B cell (primary cell): Measurements from ENCODE around the gene PTPN23. TPM values are rescaled to one million over a fixed set of nuclear protein-coding genes. Genes with fewer than 3 reads are reported as not detected.

Experiments
- ATAC-seq: fragments of 200-7000 bp; cut with Tn5 transposase; one replicate; pipeline ENCODE4 v1.10.0; 2021; ENCODE audit warnings: low read depth, mild to moderate bottlenecking, moderate number of reproducible peaks, moderate library complexity
- CTCF ChIA-PET: fragments of 350-600 bp; sonication (Branson Sonifier 250); formaldehyde crosslinking; loops from one replicate; lab custom pipeline; 2021; ENCODE audit warnings: antibody characterized with exemption, inconsistent platforms; lab: Charles Lee
- POLR2A ChIA-PET: fragments of 350-600 bp; sonication (Branson Sonifier 250); formaldehyde crosslinking; loops from one replicate; lab custom pipeline; 2021; ENCODE audit warnings: antibody characterized with exemption; lab: Charles Lee
- DNase-seq: peaks from one replicate; pipeline ENCODE4 v3.0.0; 2013
- H2AFZ ChIP-seq: 2 replicates; pipeline ENCODE4 v1.6.1; 2012; ENCODE audit warnings: mild to moderate bottlenecking, low read depth, low read length; ENCODE audit not compliant: insufficient read depth, poor library complexity, severe bottlenecking
- H3K27ac ChIP-seq, 2 donors: 1 replicate in 1 of 2; 2 replicates in 1 of 2; pipeline ENCODE4 v1.5.1; 2012 to 2013; ENCODE audit warnings: low read length in 2 of 2, mild to moderate bottlenecking in 2 of 2, moderate library complexity in 1 of 2
- H3K27me3 ChIP-seq, 4 experiments: fragments of 200-600 bp in 1 of 4; sonication (generic) in 1 of 4; replicated peaks in 1 of 4; 1 replicate in 2 of 4; 2 replicates in 2 of 4; pipeline versions ENCODE4 v1.6.1 to v1.7.0; 2013 to 2016; ENCODE audit warnings: low read length in 3 of 4, mild to moderate bottlenecking in 2 of 4, mixed read lengths in 1 of 4, moderate library complexity in 1 of 4; ENCODE audit not compliant: insufficient read depth in 4 of 4, control insufficient read depth in 3 of 4; ENCODE audit errors: control extremely low read depth in 1 of 4
- H3K36me3 ChIP-seq, 2 experiments: replicated peaks in 1 of 2; 1 replicate in 1 of 2; 2 replicates in 1 of 2; pipeline versions ENCODE4 v1.6.1 to v1.7.1; 2013; ENCODE audit warnings: low read length in 1 of 2; ENCODE audit not compliant: insufficient read depth in 2 of 2, control insufficient read depth in 1 of 2; ENCODE audit errors: control extremely low read depth in 1 of 2, extremely low read depth in 1 of 2
- H3K4me1 ChIP-seq, 2 donors: fragments of 200-600 bp in 1 of 2; sonication (generic) in 1 of 2; 1 replicate in 1 of 2; 2 replicates in 1 of 2; pipeline versions ENCODE4 v1.5.1 to v1.6.1; 2013 to 2017; ENCODE audit warnings: low read length in 2 of 2; ENCODE audit not compliant: control insufficient read depth in 2 of 2, insufficient read depth in 2 of 2
- H3K4me2 ChIP-seq: replicated peaks from 2 replicates; pipeline ENCODE3; 2012; ENCODE audit warnings: mild to moderate bottlenecking, low read depth, low read length; ENCODE audit not compliant: poor library complexity, severe bottlenecking
- H3K4me3 ChIP-seq, 5 experiments: fragments of 200-600 bp in 1 of 5; sonication (generic) in 1 of 5; 1 replicate in 3 of 5; 2 replicates in 2 of 5; pipeline versions ENCODE4 v1.5.1 to v1.7.0; 2011 to 2016; ENCODE audit warnings: low read length in 4 of 5, mild to moderate bottlenecking in 4 of 5, low read depth in 2 of 5, control low read depth in 1 of 5, moderate library complexity in 1 of 5; ENCODE audit not compliant: insufficient read depth in 1 of 5; ENCODE audit errors: control extremely low read depth in 1 of 5, extremely low read depth in 1 of 5
- H3K79me2 ChIP-seq: fragments of 200-600 bp; sonication (generic); one replicate; pipeline ENCODE4 v1.6.0; 2016; ENCODE audit warnings: low read length; ENCODE audit not compliant: control insufficient read depth, insufficient read depth
- H3K9ac ChIP-seq: fragments of 200-600 bp; sonication (generic); 2 replicates; pipeline ENCODE4 v1.6.1; 2017; ENCODE audit warnings: mild to moderate bottlenecking, low read length, moderate library complexity
- H3K9me3 ChIP-seq, 3 donors: one replicate each; pipeline versions ENCODE4 v1.6.1 to v1.7.1; 2013; ENCODE audit warnings: low read length in 2 of 3; ENCODE audit not compliant: control insufficient read depth in 2 of 3, insufficient read depth in 1 of 3; ENCODE audit errors: control extremely low read depth in 1 of 3
- H4K20me1 ChIP-seq: 2 replicates; pipeline ENCODE4 v1.6.0; 2012; ENCODE audit warnings: mild to moderate bottlenecking, low read length; ENCODE audit not compliant: insufficient read depth, control insufficient read depth, poor library complexity, severe bottlenecking
- H3K27ac Mint-ChIP-seq: one replicate; pipeline ENCODE4 v1.8.0; 2021; ENCODE audit warnings: mixed read lengths
- H3K27me3 Mint-ChIP-seq: one replicate; pipeline ENCODE4 v1.8.0; 2021; ENCODE audit warnings: mixed read lengths
- H3K4me1 Mint-ChIP-seq: one replicate; pipeline ENCODE4 v1.8.0; 2021; ENCODE audit warnings: mixed read lengths
- H3K4me3 Mint-ChIP-seq: one replicate; pipeline ENCODE4 v1.8.0; 2021; ENCODE audit warnings: mixed read lengths
- H3K9me3 Mint-ChIP-seq: one replicate; pipeline ENCODE4 v1.8.0; 2022; ENCODE audit warnings: mixed read lengths; ENCODE audit not compliant: insufficient read depth
- EZH2 ChIP-seq: IDR thresholded peaks from 2 replicates; pipeline ENCODE4 v1.6.1; 2012; ENCODE audit warnings: borderline replicate concordance, low read depth, mild to moderate bottlenecking, moderate library complexity, low read length; ENCODE audit not compliant: insufficient read depth, poor library complexity, severe bottlenecking
- WGBS: methylation state at CpG from one replicate; pipeline ENCODE4 v1.1.5; 2013; ENCODE audit warnings: missing lambda C conversion rate; ENCODE audit not compliant: insufficient coverage; 5-methylcytosine and 5-hydroxymethylcytosine counted together
- intact Hi-C: fragments of 100-400 bp; cut with micrococcal nuclease; formaldehyde crosslinking; loops from one replicate; pipeline ENCODE4 v1.10.0; 2022
- polyA plus RNA-seq: library from polyadenylated mRNA; depleted of rRNA; stranded (reverse); fragments of >200 nt; gene quantifications from 2 replicates; pipeline ENCODE4 v1.2.3, GENCODE V29; 2012
- total RNA-seq, 2 donors: library from RNA; stranded (reverse); fragments of 120-200 nt in 1 of 2; gene quantifications; 1 replicate in 1 of 2; 2 replicates in 1 of 2; pipeline versions ENCODE4 v1.2.3 to v1.2.4, GENCODE V29; 2013 to 2022
- TF ChIP-seq, protein P1 (sequence below): fragments of 200-600 bp; IDR thresholded peaks from one replicate; pipeline ENCODE4 v1.8.0; 2022; ENCODE audit warnings: antibody characterized with exemption, mild to moderate bottlenecking

The PTPN23 gene
- total and polyA plus RNA-seq, 2 donors (not counting 1 experiment from before 2014, with no cell fraction given) = 21.3 to 68.8 TPM

DNA sequence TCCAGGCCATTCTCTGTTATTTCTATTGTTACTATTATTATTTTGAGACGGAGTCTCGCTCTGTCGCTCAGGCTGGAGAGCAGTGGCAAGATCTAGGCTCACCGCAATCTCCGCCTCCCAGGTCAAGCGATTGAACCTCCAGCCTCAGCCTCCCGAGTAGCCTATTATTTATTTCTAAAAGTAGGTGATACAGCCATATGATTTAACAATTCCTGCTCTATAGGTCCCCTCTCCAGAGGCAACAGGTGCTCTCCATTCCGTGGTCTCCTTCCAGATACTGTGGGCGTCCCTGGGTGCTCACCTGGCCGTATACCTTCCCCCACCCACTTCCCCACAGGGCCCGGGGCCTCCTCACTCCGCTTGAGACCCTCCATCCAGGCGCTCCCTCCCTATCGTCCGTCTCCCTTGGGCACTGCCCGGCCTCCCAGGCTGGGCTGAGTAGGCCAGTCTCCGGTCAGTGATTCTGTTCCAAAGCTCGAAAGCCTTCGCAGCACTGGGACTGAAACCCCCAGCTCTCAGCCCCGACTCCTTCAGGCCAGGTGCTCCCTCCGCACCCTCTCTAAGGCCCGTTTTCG is 708 bp upstream of the PTPN23 start:
- DNase-seq = no peak
- intact Hi-C loops = loop anchor here (1.0 to 5.0 kb wide), 8 partner anchors 33 to 533 kb away; partner anchors contain the start of genes DHX30, KIF9, KLHL18 and NBEAL2
- no peak for TF ChIP-seq EZH2
- TF ChIP-seq, protein P1, sequence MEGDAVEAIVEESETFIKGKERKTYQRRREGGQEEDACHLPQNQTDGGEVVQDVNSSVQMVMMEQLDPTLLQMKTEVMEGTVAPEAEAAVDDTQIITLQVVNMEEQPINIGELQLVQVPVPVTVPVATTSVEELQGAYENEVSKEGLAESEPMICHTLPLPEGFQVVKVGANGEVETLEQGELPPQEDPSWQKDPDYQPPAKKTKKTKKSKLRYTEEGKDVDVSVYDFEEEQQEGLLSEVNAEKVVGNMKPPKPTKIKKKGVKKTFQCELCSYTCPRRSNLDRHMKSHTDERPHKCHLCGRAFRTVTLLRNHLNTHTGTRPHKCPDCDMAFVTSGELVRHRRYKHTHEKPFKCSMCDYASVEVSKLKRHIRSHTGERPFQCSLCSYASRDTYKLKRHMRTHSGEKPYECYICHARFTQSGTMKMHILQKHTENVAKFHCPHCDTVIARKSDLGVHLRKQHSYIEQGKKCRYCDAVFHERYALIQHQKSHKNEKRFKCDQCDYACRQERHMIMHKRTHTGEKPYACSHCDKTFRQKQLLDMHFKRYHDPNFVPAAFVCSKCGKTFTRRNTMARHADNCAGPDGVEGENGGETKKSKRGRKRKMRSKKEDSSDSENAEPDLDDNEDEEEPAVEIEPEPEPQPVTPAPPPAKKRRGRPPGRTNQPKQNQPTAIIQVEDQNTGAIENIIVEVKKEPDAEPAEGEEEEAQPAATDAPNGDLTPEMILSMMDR = no peak
- no peaks in the 10 kb centered on the region for H3K36me3 ChIP-seq
- H3K27ac Mint-ChIP-seq = peak overlapping the region; percentile 99
- H2AFZ ChIP-seq = peak overlapping the region; percentile 85
- H3K9me3 ChIP-seq = no peaks in the 10 kb centered on the region
- H3K4me1 Mint-ChIP-seq = peaks cover 50% of the 10 kb centered on the region
- H3K27ac ChIP-seq = peak overlapping the region; percentile 93 to 95
- peaks cover 59% of the 10 kb centered on the region for H3K79me2 ChIP-seq
- H3K27me3 ChIP-seq = no peaks in the 10 kb centered on the region
- H3K9me3 Mint-ChIP-seq = no peaks in the 10 kb centered on the region
- ChIA-PET POLR2A (interaction anchor here (0.6 to 1.5 kb wide), 4 partner anchors 10 to 450 kb away, joined by 3 to 6 read pairs (median 4); partner anchors contain the start of gene SETD2), CTCF (interaction anchor here (0.8 to 1.9 kb wide), 3 partner anchors 58 to 535 kb away, joined by 3 to 7 read pairs (median 4); partner anchors contain the start of gene SETD2)
- peaks cover 21 to 31% of the 10 kb centered on the region in 2 donors for H3K4me1 ChIP-seq
- WGBS = 1% methylated on average over 12 of the region's 23 CpGs
- peak overlapping the region; percentile 81 for H3K9ac ChIP-seq
- peak overlapping the region; percentile 100 for H3K4me3 Mint-ChIP-seq
- H4K20me1 ChIP-seq = peaks cover 34% of the 10 kb centered on the region
- H3K27me3 Mint-ChIP-seq = no peaks in the 10 kb centered on the region
- peak overlapping the region; percentile 61 to 96 (median 91) for H3K4me3 ChIP-seq
- ATAC-seq = no peak
- peak overlapping the region; percentile 82 for H3K4me2 ChIP-seq
